GM21423 (cell line): ENCODE measurements around the gene PC.

Experiments used
- ATAC-seq: cut with Tn5 transposase; IDR thresholded peaks from one replicate; pipeline ENCODE4 v1.9.1; 2021; ENCODE audit warnings: mild to moderate bottlenecking, moderate library complexity; ENCODE audit not compliant: unreplicated experiment

PC gene

GRCh38 chr11:66868726-66869566 lies 89.2 kb downstream of the PC start:
- peak; percentile 76 for ATAC-seq

GRCh38 chr11:66868082-66868725 lies 90.0 kb downstream of the PC start:
- no peak for ATAC-seq

- no peak for ATAC-seq
Measured at GRCh38 chr11:66867425-66868040, 90.7 kb downstream of the PC start.

GRCh38 chr11:66866511-66866986 lies 91.6 kb downstream of the PC start:
- ATAC-seq, result no peak

GRCh38 chr11:66866007-66866406 lies 92.2 kb downstream of the PC start:
- ATAC-seq, result no peak

GRCh38 chr11:66864924-66865697 lies 93.1 kb downstream of the PC start:
- ATAC-seq, result no peak

- no peak for ATAC-seq
Measured at GRCh38 chr11:66864172-66864901, 93.8 kb downstream of the PC start.

GRCh38 chr11:66863428-66864125 lies 94.6 kb downstream of the PC start:
- ATAC-seq, result no peak

- no peak for ATAC-seq
Measured at GRCh38 chr11:66862559-66863037, 95.6 kb downstream of the PC start.

GRCh38 chr11:66861774-66862558 lies 96.2 kb downstream of the PC start:
- ATAC-seq, result no peak

- ATAC-seq, result no peak
Measured at GRCh38 chr11:66861038-66861773, 97.0 kb downstream of the PC start.

- ATAC-seq, result no peak
Measured at GRCh38 chr11:66860449-66860831, 97.7 kb downstream of the PC start.

GRCh38 chr11:66859686-66860448 lies 98.3 kb downstream of the PC start:
- ATAC-seq, result no peak

- no peak for ATAC-seq
Measured at GRCh38 chr11:66858939-66859685, 99.1 kb downstream of the PC start.

GRCh38 chr11:66858186-66858938 lies 99.8 kb downstream of the PC start:
- no peak for ATAC-seq

- ATAC-seq, result no peak
Measured at GRCh38 chr11:66857927-66858185, 100.3 kb downstream of the PC start.
